NCI-H1436 (cell line): ENCODE data around the gene TBC1D3E.
"Not testable (repeated sequence)": the region's sequence is repeated elsewhere in the genome, so short reads cannot be mapped to it uniquely, and the experiment has no call there.

Experiments
- DNase-seq: peaks from one replicate; lab custom pipeline; 2025; lab: John Stamatoyannopoulos, UW

TBC1D3E gene

GRCh38 chr17:38127651-38128050 is at the start of gene TBC1D3E:
TBC1D3E (plus strand) TSS chr17:38127951; CDS start chr17:38129496, 1,545 bp downstream.
- DNase-seq, result not testable (repeated sequence)

DNA sequence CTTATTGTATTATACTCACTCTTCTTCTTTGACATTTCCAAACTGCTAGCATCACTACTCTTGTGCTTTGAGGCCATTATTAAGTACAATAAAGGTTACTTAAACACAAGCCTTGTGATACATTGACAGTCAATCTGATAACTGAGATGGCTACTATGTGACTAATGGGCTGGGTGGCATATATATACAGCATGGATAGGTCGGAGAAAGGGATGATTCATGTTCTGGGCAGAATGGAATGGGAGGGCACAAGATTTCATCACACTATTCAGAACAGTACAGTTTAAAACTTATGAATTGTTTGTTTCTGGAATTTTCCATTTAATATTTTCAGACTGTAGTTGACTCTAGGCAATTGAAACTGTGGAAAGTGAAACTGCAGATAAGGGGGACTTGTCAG is 40.4 kb upstream of the TBC1D3E start:
- not testable (repeated sequence) for DNase-seq

DNA sequence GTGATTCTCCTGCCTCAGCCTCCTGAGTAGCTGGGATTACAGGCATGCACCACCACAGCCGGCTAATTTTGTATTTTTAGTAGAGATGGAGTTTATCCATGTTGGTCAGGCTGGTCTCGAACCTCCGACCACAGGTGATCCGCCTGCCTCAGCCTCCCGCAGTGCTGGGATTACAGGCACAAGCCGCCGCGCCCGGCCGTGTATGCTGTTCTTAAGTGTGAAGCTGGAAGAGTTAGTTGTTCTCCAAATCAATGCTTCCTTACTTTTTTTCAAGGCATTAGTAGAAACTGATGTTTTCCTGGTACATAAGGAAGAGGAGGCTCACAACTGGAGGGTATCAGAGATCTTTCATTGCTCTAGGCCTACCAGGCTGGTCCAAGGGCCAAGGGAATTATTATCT is 39.6 kb upstream of the TBC1D3E start:
- not testable (repeated sequence) for DNase-seq

DNA sequence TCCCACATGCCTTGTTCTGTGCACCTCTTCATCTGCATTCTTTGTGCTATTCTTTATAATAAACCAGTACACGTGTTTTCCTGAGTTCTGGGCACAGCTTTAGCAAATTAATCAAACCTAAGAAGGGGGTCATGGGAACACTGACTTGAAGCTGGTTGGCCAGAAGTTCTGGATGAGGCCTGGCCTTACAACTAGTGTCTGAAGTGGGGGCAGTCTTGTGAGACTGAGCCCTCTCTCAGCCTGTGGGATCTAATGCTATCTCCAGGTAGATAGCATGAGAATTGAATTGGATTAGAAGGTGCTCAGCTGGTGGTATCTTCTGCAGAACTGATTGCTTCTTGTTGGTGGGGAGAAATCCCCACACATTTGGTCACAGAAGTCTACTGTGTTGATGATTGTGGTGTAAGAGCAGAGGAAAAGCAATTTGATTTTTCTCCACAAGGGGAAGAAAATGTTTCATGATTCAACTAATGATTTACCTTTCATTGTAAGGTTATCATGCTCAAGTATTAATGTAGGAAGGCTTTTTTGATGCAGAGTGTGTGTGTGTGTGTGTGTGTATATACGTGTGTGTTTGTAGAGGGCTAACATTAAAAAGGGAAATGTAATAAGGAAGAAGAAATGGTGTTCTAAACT is 33.6 kb upstream of the TBC1D3E start:
- not testable (repeated sequence) for DNase-seq

DNA sequence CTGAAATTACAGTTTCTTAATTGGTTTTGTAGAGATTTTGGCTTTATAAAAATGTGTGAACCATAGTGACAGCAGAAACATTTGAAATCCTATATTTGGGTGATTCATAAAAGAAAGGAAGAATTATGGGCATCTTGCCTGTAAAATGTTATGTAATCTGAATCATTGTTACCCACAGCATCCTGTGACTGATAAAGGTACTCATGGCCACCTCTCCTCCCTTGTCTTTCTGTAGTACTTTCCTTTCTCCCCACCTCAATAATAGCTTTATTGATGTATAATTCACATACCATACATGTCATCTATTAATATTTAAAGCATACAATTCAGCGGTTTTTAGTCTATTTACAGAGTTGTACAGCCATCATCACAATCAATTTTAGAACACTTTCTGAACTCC is 28.5 kb upstream of the TBC1D3E start:
- DNase-seq, result not testable (repeated sequence)

DNA sequence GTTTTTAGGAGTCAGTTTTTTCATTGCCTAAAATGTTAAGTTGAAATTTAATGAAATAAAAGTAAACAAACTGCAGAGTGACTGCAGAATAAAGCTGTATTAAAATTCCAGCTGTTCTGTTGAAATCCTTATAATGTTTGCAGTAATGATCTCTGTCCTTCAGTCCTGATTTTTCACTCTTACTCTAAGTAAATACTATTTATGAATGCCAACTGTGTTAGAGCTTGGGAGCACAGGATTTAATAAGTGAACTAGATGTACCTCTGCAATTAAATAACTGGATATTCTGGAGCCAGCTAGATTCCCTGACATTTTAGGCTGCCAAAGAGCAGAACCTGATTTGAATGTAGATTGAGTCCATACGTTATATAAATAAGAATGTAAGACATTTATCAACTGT is 7.9 kb upstream of the TBC1D3E start:
- DNase-seq, result not testable (repeated sequence)

DNA sequence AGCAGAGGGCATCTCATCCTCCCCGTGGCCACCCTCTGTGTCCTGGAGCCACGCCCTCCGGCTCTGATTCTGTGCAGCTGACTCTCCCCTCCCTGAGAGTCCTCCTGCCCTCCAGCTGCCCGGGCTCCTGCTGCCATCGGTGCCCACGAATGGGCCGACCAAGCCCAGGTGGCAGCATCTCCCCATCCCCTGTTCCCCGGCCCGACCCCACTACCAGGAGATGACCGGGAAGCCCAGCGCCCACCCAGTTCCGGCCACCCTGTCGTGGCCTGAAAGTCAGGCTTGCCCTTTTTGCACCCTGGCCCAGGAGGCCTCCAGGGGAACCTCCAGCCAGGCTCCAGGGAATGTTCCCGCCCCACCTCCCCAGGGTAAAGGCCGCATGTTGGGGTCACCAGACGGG is 7.1 kb downstream of the TBC1D3E start:
- DNase-seq, result not testable (repeated sequence)
